Posterior vena cava (tissue), 2 donors: ENCODE results near the gene JARID2. TPM values are rescaled to one million over a fixed set of nuclear protein-coding genes. Genes with fewer than 3 reads are reported as not detected.

ENCODE experiments used
- DNase-seq: peaks from one replicate; pipeline ENCODE4 v3.0.0-alpha.2; 2020; ENCODE audit warnings: low spot score
- intact Hi-C, 2 donors: fragments of 100-400 bp; cut with DNase I; formaldehyde crosslinking; loops; one replicate each; pipeline versions ENCODE4 v1.14.1 to v1.14.2; 2022 to 2023
- total RNA-seq, 2 donors: library from RNA; stranded (reverse); fragmentation: NEBNext Ultra II Directional; extraction: Animal tissue kit (Norgen Biotek cat#: 25700); gene quantifications; one replicate each; pipeline ENCODE4 v1.2.1, GENCODE V29; 2021
- donor health status: DM: yes; HTN: yes; CAD: no.
- donor health status: DM: yes; HTN: yes; CAD: no.

Gene JARID2
- total RNA-seq, 2 donors from 2014 or later = 8.3 to 9.5 TPM

DNA sequence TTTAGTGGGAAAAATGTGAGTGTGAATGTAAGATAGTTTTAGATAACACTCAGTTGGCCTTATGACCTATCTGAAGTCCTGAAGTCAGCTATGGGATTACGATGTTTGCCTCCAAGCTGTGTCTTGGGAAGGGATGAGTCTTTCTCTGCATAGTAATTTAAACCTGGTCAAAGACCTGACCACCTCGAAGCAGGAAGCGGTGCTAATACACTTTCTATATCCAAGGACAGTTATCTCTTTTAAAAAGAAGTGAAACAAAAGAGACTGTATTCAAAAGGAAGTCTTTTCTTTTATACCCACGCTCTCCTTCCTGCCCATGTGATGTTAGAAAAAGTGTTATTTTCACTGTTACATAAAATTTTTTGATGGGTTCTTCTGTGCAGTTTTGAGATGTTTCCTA, 94.9 kb downstream of the JARID2 start:
- no peak for DNase-seq
- intact Hi-C loops = no loop called here

DNA sequence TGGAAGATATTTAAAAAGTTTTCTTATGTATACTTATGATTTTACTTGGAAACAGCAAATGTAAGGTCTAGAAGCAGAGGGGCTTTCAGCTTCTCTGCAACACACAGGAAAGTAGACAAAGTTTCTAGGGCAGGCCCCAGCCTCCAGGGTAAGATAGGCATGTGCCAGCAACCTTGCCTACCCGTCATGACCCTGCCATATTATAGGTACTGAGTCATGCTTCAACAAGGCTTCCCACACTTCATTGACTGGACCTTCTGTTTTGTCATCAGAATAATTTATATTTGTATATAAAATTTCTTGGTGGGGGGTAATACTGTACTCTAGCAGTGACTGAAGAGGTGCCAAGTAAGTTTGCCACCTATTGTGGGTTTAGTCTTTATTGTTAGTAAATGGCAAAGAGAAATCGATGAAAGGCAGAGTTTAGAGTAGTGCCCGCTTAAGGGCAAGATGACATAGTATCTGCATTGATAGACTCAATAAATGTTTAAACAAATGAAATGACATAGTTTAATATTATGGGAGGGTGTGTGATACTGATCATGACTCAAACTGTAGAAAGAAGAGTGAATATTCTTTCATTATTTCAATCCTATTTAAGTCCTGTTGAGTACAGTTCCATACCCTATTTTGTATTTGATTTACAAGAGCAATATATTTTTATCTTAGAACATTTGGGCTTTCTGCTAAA, 95.6 kb downstream of the JARID2 start:
- intact Hi-C loops = no loop called here
- no peak for DNase-seq

DNA sequence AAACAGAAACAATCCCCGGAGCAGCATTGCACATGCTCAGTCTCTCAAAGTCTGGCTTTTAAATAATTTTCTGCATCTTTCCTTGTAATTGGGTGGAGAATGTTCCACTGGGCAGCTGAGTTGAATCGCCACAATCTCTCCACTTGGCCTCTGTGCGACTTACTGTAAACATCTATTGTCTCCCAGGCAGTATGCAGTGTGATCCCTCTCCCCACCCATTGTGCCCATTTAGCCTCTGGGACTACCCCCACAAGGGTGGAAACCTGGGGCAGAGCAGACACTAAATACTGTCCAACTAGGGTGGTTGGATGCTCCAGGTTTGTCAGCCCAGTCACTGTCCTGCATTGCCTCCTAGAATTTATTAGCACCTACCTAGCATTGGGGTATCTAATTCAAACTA, 96.2 kb downstream of the JARID2 start:
- intact Hi-C loops = no loop called here
- DNase-seq = no peak

DNA sequence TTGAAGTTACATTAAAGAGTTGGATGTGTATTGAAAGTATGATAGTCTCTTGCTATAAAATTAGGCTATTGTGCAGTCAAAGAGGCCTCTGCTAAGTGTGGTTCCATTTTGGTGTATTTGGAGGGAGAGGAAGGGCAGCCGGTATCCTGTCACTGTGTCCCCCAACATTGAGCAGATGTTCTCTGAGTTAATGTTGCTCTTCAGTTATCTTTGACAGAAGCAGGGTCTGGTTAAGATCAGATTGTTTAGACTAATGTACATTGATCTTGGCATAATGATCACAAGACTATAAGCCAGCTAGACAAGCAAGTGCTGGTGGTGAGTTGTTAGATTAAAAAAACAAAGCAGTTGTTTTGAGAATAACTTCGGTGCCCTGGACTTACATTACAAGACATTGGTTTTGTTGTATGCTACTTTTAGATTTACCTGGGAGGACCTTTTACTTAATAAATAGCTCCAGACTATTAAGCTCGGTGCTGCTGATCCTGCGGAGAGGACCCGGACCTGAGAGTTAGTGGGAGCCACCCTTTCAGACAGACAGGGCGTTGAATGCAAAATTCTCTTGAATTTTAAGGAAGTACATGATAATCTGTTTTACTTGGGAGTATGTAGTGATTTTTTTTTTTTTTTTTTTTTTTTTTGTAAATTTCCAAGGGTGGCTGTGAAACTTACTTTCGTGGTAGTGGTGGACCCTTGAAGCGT, 97.8 kb downstream of the JARID2 start:
- no peak for DNase-seq
- intact Hi-C loops = no loop called here

DNA sequence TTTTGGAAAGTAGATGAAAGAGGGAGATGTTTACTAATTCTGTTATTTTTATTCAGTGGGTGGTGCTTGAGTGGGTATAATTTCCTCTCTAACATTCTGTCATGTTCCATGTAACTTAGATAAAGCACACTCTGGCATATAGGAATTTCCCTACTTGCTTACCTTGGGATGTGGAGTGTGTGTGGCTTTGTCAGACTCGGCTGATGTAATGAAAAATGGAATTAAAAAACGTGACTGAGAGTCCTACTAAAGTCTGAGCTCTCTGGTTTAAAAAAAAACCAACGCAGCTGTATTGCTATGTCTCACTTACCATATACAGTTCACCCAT, 98.3 kb downstream of the JARID2 start:
- intact Hi-C loops = no loop called here
- DNase-seq = no peak

DNA sequence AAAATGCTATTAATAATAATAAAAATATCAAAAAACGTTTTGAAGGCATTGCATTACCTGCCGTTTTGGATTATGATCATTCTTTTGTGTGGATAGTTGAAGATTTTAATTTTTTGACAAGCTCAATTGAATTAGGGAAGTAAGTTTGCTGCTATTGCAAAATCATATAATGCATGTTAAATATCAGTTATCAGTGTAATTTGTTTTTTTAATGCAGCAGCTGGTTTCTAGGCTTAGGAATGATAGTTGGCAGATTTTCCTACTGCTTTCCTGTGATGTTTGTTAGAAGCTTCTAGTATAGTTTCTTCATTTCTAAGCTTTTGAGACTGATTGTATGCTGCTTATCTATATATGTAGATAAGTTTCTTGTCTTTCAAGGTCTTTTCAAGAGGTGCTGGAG, 99.0 kb downstream of the JARID2 start:
- DNase-seq = no peak
- intact Hi-C loops = no loop called here

DNA sequence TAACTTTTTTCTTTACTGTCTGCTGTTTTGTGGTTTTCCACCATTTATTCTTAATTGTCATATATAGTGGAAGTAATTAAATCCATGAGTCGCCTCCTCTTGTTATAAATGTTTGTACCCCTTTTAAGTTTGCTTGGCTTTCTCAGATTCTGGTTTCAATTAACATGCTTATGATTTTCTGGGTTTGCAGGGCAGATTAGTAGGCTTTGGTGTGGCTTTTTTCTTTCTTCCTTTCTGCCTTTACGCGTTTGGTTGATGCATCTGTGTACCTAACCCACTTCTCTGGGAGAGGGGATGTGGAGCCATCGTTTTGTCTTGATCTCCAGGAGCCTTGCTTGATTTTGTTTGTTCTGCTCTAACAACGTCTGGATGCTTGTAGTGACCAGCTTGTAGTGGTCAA, 100.4 kb downstream of the JARID2 start:
- no peak for DNase-seq
- intact Hi-C loops = no loop called here

DNA sequence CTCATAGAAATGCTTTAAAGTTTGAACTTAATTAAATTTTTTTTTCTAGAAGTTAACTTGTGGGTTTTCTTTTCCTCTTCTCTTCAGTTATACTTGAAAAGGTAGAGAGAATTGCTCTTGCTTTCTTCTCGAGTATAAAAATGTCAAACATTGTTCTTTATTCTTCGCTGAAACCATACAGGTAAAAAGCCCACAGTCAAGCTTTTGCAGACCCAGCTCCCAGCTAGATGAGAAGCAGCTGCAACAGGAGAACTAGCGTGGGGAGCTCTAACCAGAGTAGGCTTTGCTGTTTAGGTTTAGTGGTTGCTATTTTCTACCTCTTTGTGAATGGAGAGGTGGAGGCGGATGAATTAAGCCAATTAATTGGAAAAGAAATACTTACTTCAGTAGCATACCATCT, 102.7 kb downstream of the JARID2 start:
- DNase-seq = no peak
- intact Hi-C loops = no loop called here

DNA sequence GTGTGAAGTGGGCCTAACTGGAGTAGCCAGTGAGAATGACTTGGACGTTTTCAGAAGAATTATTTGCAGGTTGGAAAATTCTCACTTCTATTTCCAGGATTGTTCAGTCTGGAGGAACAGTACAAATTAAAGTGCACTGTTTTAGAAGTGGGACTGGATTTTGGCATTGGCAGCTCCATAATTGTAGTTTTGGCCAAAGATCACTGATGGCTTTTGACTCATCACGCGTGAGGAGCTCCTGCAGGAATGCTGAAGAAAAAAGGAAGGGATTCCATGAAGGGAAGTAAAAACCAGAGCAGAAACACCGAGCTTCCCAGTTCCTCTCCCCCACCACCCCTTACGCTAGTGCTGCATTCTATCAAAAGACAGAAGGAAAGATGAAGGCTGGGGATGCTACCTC, 103.5 kb downstream of the JARID2 start:
- intact Hi-C loops = no loop called here
- DNase-seq = no peak

DNA sequence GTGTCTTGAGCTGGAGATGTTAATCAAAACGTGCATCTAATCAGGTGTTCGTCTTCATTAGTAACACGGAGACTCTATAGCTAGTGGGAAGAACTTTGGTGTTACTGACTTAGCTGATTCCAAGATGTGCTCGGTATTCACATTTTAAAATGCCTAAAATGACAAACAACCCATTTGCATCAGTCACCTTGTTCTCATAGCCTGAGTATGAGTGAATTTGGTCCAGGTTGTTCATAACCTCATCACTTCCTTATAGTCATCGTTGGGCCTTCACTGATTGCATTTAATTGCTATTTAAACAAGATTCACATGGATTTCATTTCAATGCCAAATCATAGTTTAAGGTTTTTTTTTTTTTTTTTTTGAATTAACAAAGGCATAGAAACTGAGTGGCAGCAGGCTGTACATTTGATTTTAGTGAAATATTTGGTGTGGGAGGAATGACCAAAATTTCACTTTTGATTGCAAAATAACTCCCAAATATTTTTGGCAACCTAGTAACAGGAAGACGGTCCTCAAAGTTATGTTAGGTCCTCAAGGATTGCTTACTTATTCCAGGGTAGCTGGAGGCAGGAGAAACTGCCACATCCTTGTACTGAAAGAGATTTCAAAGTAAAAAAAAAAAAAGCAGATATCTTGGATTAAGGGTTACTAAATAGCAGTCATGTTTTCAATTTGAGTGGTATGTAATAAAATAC, 104.7 kb downstream of the JARID2 start:
- no peak for DNase-seq
- intact Hi-C loops = no loop called here

DNA sequence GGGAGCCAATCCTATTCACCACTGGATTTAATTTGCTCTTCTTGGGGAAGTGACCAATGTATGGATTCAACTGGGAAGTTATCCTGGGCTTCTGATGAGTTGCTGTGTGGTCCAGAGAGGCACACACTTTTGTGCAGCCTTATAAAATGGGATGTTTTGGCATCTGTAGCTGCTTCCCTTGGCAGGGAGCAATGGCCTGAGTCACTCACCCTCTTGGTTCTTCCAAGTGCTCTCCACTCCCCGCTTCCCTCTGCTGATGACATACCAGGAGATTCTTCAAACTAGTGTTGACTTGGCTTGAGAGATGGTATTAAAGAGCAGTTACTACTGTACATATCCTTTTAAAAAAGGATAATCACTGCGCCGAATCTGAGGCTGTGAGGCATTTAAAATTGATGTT, 105.8 kb downstream of the JARID2 start:
- intact Hi-C loops = no loop called here
- DNase-seq = no peak

DNA sequence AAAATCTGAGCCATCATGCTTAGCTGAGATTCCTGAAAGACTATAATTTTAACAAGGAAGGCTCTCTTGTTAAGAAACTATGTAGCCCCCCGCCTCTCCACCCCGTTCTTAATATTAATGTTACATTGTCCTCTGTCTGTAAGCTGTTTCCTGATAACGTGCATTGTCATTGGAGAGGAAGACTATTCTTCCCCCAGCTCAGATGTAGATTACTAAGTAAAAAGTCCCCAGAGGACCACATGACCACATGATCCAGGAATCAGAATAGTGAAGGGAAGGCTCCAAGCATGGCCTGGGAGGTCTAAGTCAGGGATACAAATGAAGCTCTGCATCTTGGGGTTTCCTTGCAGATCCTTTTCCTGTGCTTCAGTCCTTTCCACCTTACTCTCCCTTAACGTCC, 106.4 kb downstream of the JARID2 start:
- intact Hi-C loops = no loop called here
- DNase-seq = no peak

DNA sequence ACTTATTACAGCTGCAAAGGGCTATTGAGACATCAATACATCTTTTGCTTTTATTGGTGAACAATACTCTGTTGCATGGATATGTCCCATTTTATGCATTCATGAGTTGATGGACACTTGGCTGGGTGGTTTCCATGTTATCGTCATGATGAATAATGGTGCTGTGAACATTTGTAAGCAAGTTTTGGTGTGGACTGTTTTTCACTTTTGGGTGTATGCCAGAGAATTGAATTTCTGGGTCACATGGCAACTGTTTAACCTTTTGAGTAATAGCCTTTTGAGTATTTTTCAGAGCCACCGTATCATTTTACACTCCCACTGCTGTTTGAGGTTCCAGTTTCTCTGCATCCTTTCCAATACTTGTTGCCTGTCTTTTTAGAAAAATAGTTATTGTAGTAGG, 107.0 kb downstream of the JARID2 start:
- DNase-seq = no peak
- intact Hi-C loops = no loop called here

DNA sequence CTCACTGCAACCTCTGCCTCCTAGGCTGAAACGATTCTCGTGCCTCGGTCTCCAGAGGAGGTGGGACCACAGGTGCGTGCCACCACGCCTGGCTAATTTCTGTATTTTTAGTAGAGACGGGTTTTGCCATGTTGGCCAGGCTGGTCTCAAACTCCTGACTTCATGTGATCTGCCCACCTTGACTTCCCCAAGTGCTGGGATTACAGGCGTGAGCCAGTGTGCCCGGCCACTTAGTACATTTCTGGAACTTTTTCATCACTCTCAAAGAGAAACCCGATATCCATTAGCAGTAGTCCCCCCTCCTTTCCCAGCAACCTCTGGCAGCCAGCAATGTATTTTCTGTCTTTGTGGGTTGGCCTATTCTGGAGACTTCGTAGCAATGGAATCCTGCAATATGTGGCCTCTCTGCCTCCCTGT, 109.8 kb downstream of the JARID2 start:
- no peak for DNase-seq
- intact Hi-C loops = no loop called here

DNA sequence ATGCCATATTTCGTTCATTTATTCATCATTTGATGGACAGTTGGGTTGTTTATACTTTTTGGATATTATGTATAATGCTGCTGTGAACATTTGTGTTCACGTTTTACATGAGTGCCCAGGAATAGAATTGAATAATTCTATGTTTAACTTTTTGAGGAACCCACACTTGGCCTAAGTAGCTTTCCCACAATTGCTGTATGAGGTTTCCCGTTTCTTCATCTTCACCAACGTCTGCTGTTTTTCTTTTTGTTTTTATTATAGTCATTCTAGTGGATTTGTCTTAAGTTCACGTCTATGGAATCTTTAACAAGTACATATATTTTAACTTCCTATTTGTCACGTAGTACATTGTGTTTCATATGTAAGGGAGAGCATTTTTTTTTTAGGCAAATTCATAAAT, 110.3 kb downstream of the JARID2 start:
- no peak for DNase-seq

DNA sequence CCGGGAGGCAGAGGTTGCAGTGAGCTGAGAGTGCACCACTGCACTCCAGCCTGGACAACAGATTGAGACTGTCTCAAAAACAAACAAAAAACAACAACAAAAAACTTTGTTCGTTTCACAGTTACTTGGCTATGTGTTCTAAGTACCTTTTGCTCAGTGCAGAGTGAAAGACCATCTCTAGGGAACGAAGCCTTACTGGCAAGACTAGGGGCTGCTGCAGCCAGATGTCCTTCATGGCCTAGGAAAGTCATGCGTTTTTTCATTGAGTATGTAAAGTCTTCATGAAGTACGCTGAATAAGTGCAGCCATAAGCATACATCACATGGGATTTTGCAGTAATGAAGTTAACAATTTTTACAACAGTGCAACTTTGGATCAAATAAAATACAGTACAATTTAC, 111.1 kb downstream of the JARID2 start:
- intact Hi-C loops = no loop called here
- no peak for DNase-seq

More for the DNA sequence above, 110.3 kb downstream of the JARID2 start:
- intact Hi-C loops = no loop called here

DNA sequence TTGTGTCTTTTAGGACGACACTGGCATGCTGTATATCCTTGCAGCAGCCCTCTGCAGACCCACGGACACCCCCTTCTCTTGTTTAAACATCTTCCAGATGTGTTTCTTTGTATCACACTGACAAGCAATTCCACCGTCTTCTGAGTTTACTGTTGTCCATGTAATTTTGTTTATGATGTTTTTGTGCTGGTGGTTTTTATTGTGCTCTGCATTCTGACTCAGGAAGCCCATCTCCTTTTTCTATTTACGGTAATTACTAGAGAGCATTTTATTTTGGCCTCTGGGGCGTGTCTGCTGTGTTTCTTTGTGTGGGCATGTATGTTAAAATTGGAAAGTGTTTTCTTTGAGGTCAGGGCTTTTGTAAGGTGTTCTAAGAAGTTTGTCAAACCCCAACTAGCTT, 111.9 kb downstream of the JARID2 start:
- intact Hi-C loops = no loop called here

DNA sequence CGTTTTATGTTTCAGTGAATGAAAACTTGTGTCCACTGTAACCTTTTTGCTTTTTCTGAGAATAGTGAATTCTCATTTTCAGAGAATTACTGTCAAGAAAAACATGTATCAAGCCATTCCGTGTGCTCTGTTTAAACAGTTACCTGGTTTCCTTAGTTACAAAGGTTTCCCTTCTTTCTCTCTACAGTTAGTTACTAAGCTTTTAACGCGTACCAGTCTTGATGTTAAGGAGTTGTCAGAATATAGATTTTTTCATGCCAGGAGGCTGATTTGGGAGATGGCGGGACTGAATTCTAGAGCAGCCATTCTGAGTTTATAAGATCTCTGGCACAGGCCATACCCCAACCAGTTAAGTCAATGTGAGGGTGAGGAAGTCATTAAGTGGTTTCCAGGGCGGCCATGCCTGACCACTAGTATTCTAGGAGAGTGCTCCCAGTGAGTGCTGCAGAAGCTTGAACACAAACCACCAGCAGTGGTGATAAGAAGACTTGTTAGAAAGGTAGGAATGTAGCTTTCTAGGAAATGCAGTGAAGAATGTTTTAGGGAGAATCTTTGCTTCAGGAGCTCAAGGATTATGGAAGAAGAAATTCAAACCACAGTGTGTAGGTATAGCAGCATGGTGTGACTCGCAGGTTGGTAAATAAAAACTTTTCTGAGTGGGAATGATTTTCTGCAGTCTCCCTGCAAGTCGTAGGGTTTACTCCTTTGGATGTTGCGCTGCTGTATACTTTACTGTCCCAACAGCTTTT, 112.9 kb downstream of the JARID2 start:
- intact Hi-C loops = no loop called here
- no peak for DNase-seq

More for the DNA sequence above, 111.9 kb downstream of the JARID2 start:
- no peak for DNase-seq

DNA sequence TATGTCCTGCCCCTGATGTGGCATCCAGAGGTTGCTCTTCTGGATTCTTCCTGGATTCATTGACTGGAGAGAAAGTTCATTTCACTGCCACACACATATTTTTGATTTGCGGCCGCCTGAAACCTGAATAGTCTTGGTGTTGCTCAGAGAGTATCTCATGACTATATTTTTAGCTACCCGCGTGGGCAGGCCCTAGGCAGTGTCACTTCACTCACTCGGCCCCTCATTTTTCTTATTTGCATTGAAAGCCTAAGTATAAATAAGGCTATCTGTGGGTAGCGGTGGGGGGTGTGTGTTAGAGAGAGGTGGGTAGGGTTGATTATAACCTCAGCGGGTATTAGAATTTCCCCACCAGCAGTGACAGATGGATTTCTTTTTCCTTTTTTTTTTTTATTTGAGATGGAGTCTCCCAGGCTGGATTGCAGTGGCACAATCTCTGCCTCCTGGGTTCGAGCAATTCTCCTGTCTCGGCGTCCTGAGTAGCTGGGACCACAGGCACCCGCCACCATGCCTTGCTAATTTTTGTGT, 113.5 kb downstream of the JARID2 start:
- DNase-seq = no peak
- intact Hi-C loops = no loop called here

DNA sequence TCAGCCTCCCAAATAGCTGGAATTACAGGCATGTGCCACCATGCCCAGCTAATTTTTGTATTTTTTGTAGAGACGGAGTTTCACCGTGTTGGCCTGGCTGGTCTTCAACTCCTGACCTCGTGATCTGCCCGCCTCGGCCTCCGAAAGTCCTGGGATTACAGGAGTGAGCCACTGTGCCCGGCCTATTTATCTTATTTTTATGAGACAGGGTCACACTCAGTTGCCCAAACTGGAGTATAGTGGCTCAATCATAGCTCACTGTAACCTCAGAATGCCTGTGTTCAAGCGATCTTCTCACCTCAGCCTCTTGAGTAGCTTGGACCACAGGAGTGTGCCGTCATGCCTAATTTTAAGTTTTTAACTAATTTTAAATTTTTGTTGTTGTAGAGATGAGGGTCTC, 114.4 kb downstream of the JARID2 start:
- no peak for DNase-seq
- intact Hi-C loops = no loop called here
